Ectodermal cell (in vitro differentiated cells): ENCODE measurements around the gene KIF3A.

Experiments used
- H3K27ac ChIP-seq: 2 replicates; pipeline ENCODE4 v1.7.0; 2013; ENCODE audit warnings: mild to moderate bottlenecking, low read depth, low read length; ENCODE audit not compliant: insufficient read depth, poor library complexity, severe bottlenecking
- H3K27me3 ChIP-seq: 2 replicates; pipeline ENCODE4 v1.7.0; 2013; ENCODE audit warnings: mild to moderate bottlenecking, low read length; ENCODE audit not compliant: insufficient read depth, control insufficient read depth, poor library complexity, severe bottlenecking
- H3K36me3 ChIP-seq: one replicate; pipeline ENCODE4 v1.7.0; 2013; ENCODE audit warnings: low read length; ENCODE audit not compliant: control insufficient read depth, insufficient read depth
- H3K4me1 ChIP-seq: one replicate; pipeline ENCODE4 v1.7.0; 2013; ENCODE audit warnings: low read length; ENCODE audit not compliant: control insufficient read depth, insufficient read depth
- H3K4me3 ChIP-seq: 2 replicates; pipeline ENCODE4 v1.7.0; 2013; ENCODE audit warnings: low read depth, low read length, control low read depth; ENCODE audit not compliant: insufficient read depth
- H3K9me3 ChIP-seq: 2 replicates; pipeline ENCODE4 v1.7.0; 2013; ENCODE audit warnings: mild to moderate bottlenecking, low read length, moderate library complexity; ENCODE audit not compliant: control insufficient read depth
- WGBS, 2 experiments: methylation state at CpG; one replicate each; pipeline ENCODE4 v1.1.7; 2013; ENCODE audit warnings: missing lambda C conversion rate in 2 of 2; 5-methylcytosine and 5-hydroxymethylcytosine counted together

Gene KIF3A

DNA sequence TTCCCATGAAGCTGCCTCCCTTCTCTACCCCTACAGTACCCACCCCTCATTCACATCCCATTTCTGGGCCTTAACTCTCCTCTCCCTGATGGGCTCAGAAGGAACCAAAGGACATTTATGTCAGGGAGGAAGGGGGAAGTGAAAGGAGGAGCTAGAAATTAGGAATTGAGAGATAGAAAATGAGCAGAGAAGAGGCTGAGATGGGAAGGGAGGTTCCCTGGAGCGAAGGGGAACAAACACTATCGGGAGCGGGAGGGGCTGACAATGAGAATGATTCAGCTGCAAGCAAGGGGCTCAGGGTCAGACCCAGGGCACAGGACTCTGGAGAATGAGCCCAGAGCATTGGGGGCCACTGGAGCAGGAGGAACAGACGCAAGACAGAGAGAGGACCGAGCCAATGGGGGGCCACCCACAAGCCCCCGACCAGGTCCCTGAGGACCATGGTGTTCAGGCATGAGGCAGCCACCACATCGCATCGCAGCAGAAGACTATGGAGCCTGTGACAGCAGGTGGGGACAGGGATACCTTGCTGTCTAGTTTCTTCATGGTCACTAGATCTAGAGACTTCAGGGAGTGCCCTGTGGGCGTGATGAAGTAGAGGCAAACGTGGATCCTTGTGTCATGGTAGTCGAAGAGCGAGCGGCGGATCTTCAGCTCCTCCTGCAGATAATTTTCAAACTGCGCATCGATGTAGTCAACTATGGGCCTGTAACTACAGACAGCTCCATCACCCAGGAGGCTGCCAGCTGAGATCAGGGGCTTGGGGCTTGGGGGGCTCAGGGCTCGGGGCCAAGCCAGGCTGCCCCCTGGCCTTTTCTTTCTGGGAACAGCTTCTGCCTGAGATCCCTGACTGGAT lies 26.1 kb upstream of the KIF3A start:
- WGBS, 2 experiments = 95% methylated on average over 17 of the region's 17 CpGs
- Histone ChIP-seq H3K9me3 (no peaks in the 10 kb centered on the region), H3K27ac (no peak overlapping the region), H3K4me1 (no peaks in the 10 kb centered on the region), H3K27me3 (no peaks in the 10 kb centered on the region), H3K36me3 (peaks cover 3% of the 10 kb centered on the region), H3K4me3 (no peak overlapping the region)

GRCh38 chr5:132762246-132763000 lies 25.1 kb upstream of the KIF3A start:
- H3K4me1 ChIP-seq = no peaks in the 10 kb centered on the region
- H3K27ac ChIP-seq = no peak overlapping the region
- H3K4me3 ChIP-seq = no peak overlapping the region
- no peaks in the 10 kb centered on the region for H3K9me3 ChIP-seq
- H3K27me3 ChIP-seq = no peaks in the 10 kb centered on the region
- peaks cover 4% of the 10 kb centered on the region for H3K36me3 ChIP-seq
- 94 to 95% methylated on average over 11 of the region's 11 CpGs for WGBS, 2 experiments

DNA sequence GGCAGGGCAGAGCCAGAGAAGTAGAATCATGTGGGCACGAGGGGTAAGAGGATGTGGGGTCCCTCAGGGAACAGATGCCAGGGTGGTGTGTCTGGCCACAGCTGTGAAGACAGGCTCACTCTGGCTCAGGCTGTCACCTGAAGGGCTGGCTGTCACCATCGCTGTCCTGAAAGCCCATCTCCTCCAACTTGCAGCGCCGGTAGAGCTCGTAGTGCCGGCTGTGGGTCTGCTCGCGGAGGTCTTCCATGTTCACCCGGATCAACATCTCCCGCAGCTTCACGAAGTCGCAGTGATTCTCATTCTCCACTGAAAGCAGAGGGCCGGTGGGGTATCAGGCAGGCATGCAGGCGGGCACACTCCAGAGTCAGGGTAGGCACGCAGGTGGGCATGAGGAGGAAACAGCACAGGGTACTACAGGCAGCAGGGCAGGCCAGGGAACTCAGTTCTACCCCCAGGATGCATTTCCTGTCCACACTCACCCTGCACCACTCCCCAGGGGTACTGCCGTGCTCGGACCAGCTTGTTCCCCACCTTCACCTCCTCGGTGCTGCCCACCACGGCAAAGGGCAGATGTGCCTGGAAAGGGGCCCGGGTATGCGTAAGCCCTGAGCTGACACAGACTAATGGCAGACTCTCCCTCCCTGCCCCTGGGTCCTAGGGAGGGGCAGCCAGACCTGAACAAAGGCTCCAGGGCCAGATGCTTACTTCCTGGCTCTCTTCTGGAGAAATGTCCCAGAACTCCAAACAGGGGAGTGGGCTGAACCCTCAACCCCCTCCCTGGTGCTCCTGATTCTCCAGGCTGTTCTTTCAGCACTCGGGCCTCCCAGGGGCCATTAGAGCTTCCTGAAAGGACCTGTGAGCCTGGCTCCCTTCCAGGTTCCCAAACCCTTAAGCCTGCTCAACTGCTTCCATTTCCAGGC lies 24.2 kb upstream of the KIF3A start:
- H3K27ac ChIP-seq = no peak overlapping the region
- H3K36me3 ChIP-seq = peaks cover 4% of the 10 kb centered on the region
- H3K9me3 ChIP-seq = no peaks in the 10 kb centered on the region
- no peaks in the 10 kb centered on the region for H3K4me1 ChIP-seq
- no peaks in the 10 kb centered on the region for H3K27me3 ChIP-seq
- no peak overlapping the region for H3K4me3 ChIP-seq
- WGBS, 2 experiments = 93 to 94% methylated on average over 22 of the region's 22 CpGs

DNA sequence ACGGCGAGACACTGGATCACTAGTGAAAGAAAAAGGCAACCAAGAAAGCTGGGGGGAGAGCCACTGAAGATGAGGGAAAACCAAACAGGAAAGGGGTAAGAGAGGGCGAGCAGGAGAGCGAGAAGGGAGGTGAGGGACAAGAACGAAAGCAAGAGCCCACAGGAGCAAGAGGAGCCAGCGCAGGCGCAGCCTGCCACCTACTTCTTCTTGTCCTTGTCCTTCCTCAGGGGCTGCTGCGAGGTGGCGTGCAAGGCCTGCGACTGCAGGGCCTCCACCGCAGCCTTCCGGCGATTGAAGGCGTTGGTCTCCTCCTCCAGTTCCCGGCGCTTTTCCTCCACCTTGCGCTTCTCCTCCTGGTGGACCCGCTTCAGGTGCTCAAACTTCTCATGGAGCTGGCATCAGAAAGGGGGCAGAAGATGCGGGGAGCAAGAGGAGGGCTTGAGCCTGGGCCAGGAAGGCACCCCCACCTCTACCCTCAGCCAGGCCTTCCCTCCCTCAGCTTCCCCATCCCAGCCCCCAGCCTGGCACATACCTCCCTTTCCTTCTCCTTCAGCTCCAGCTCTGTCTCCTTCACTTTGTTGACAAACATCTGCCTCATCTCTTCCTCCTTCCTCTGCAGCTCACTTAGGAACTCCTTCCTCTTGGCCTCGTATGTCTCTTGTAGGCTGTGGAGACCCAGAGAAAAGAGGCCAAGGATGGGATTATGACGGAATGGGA lies 23.4 kb upstream of the KIF3A start:
- 95 to 96% methylated on average over 21 of the region's 21 CpGs for WGBS, 2 experiments
- Histone ChIP-seq H3K27me3 (no peaks in the 10 kb centered on the region), H3K27ac (no peak overlapping the region), H3K36me3 (peaks cover 4% of the 10 kb centered on the region), H3K9me3 (no peaks in the 10 kb centered on the region), H3K4me1 (no peaks in the 10 kb centered on the region), H3K4me3 (no peak overlapping the region)

DNA sequence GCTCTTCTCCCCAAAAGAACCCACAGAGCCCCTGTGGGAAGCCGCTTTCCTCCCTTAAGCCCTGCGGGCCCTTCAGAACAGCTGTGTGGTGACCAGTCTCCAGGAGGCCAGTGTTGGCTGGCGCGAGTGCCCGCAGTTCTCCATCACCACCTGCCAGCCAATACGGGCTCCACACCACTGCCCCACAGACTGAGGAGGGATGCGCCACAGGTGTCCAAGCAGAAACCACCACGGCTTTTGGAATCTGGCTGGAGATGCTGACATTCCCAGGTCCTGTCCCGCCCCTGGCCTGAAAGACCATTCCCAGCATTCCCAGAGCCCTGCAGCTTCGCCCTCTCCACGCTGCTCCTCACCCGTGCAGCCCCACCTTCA lies 22.7 kb upstream of the KIF3A start:
- 92 to 95% methylated on average over 12 of the region's 12 CpGs for WGBS, 2 experiments
- Histone ChIP-seq H3K36me3 (peaks cover 4% of the 10 kb centered on the region), H3K4me3 (no peak overlapping the region), H3K9me3 (no peaks in the 10 kb centered on the region), H3K27me3 (no peaks in the 10 kb centered on the region), H3K4me1 (peaks cover 2% of the 10 kb centered on the region), H3K27ac (no peak overlapping the region)

DNA sequence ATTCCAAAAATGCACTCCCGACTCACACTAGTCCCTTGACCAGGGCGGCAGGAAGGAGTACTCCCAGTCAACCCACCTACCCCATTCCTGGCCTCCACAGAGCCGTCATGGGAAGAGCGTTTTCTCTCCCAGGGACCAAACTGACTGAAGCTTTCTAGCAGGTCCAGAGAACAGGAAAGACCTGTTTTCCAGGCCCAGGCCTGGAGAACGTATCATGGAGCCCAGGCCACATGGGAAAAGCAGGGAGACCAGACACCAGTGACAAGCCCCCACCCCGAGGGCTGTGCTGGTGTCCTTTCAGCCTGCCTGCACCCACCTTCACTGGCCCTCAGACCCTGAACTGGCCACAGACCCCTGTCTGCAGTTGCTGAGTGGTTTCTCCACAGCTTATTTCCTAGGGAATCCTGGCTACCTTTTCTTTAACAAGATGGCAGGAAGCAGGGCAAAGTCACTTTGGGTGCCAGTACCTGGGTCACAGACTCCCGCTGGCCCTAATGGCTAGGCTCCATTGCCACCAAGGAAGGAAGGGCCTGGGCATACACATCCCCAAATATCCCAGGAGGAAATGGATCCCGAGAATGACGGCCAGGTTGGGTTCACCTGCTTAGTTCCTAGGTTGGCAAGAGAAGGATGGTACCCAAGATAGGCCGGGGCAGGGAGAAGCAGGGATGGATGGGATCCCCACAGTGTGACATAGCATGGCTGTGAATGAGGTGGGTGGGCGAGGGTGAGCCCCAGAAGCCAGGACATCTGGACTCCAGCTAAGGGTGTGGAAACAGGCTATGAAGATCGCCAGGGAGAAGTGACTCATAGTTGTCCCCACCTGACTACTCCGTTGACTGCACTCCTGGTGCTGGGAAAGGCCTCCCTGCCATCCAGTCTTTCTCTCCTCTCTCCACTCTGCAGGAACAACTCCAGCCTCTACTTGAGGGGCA lies 22.0 kb upstream of the KIF3A start:
- peaks cover 4% of the 10 kb centered on the region for H3K36me3 ChIP-seq
- no peak overlapping the region for H3K27ac ChIP-seq

GRCh38 chr5:132758451-132758850 lies 21.1 kb upstream of the KIF3A start:
- Histone ChIP-seq H3K36me3 (peaks cover 4% of the 10 kb centered on the region), H3K4me1 (peaks cover 17% of the 10 kb centered on the region), H3K27ac (no peak overlapping the region), H3K4me3 (no peak overlapping the region), H3K9me3 (no peaks in the 10 kb centered on the region), H3K27me3 (no peaks in the 10 kb centered on the region)
- WGBS, 2 experiments = 94 to 96% methylated on average over 13 of the region's 13 CpGs

More for the DNA sequence above, 22.0 kb upstream of the KIF3A start:
- H3K4me3 ChIP-seq = no peak overlapping the region
- peaks cover 9% of the 10 kb centered on the region for H3K4me1 ChIP-seq
- no peaks in the 10 kb centered on the region for H3K9me3 ChIP-seq
- no peaks in the 10 kb centered on the region for H3K27me3 ChIP-seq
- WGBS, 2 experiments = 92 to 93% methylated on average over 13 of the region's 13 CpGs

- 79 to 81% methylated on average over 5 of the region's 5 CpGs for WGBS, 2 experiments
- Histone ChIP-seq H3K9me3 (no peaks in the 10 kb centered on the region), H3K27ac (no peak overlapping the region), H3K4me3 (no peak overlapping the region), H3K27me3 (no peaks in the 10 kb centered on the region), H3K36me3 (peaks cover 4% of the 10 kb centered on the region), H3K4me1 (peaks cover 22% of the 10 kb centered on the region)
Measured at GRCh38 chr5:132756542-132756941, 19.2 kb upstream of the KIF3A start.

GRCh38 chr5:132754947-132755346 lies 17.6 kb upstream of the KIF3A start:
- Histone ChIP-seq H3K4me3 (no peak overlapping the region), H3K27me3 (peaks cover 15% of the 10 kb centered on the region), H3K27ac (no peak overlapping the region), H3K36me3 (peaks cover 4% of the 10 kb centered on the region), H3K9me3 (no peaks in the 10 kb centered on the region), H3K4me1 (peaks cover 22% of the 10 kb centered on the region)
